Measurements from ENCODE around the gene VPS37B. TPM values are rescaled to one million over a fixed set of nuclear protein-coding genes. Genes with fewer than 3 reads are reported as not detected.

The VPS37B gene
- total RNA-seq, 1 experiment from 2014 or later = 12.3 TPM

DNA sequence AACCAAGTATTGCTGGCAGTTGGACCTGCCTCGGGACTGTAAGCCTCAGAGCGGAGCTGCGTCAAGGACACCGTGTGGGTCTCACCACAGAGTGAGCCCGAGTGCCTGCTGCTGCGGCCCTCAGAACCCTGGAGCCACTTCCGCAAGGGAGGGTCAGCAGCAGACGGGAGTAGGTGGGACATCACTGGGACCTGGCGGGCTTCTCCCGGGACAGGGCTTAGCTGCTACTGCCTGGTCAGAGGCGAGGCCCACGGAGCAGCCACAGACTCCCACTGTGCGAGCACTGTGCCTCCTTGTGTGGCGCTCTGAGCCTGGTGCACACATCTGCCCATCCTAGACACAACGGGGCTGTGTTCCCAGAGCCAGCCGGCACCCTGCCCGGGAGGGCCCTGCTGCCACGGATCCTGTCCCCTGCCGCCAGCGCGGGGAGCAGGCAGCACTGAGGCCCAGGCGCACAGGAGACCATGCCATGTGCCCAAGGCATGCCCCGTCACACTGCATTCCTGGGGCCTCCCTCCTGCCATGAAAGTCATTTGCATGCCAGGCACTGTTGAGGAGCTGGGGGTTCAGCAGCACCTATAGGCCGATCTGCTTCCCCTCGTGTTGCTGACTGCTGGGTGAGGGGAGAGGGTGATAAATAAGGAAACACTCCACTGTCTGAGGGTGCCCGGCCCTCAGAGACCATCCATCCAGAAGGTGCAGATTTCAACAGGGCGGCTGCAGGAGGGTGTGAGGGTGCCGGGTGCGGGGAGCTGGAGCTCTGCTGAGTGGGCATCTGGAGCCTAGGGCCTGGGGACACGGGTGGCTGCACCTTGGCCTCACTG, 50.7 kb downstream of the VPS37B start:
- no peaks in the 10 kb centered on the region for H3K79me2 ChIP-seq (ENCODE audit: insufficient read depth, low read length)
- H4K91ac ChIP-seq (ENCODE audit: insufficient read length, low read depth, low read length) = no peak overlapping the region
- no peak overlapping the region for H3K9ac ChIP-seq (ENCODE audit: extremely low read depth, insufficient read length, low read length)
- Mint-ChIP-seq H3K27ac (no peak overlapping the region; a peak in 1 of 7 replicates), H3K36me3 (ENCODE audit: insufficient read depth in 1 of 3, low read depth in 3 of 3) (no peaks in the 10 kb centered on the region; a peak in 1 of 7 replicates), H3K9me3 (0 out of 5 replicates have a peak, but pooled peaks cover 0 to 2% of the 10 kb centered on the region in 2 experiments), H3K4me1 (peaks cover 19% of the 10 kb centered on the region in 2 experiments), H3K27me3 (ENCODE audit: low read depth) (peaks cover 17% of the 10 kb centered on the region), H3K4me3 (no peak overlapping the region)
- H3K23me2 ChIP-seq (ENCODE audit: insufficient read length, low read depth, low read length, poor library complexity, severe bottlenecking) = no peaks in the 10 kb centered on the region
- no peak overlapping the region for H4K5ac ChIP-seq (ENCODE audit: insufficient read length, low read depth, low read length)
- no peaks in the 10 kb centered on the region for H3K4me1 ChIP-seq (ENCODE audit: insufficient read depth, low read length)
- TF ChIP-seq CTCF (conservative IDR thresholded peaks at IDR 0.05) = no peak
- WGBS (ENCODE audit: extremely low coverage, insufficient read length, low lambda C conversion rate) = no CpG with 5 or more reads among the region's 30 CpGs
- no peak overlapping the region for H2BK5ac ChIP-seq (ENCODE audit: insufficient read length, low read length)
- no peak overlapping the region for H2AK5ac ChIP-seq (ENCODE audit: insufficient read length, low read length)
- no peak overlapping the region for H3K14ac ChIP-seq (ENCODE audit: insufficient read depth, low read length)
- H2BK120ac ChIP-seq (ENCODE audit: low read depth, low read length, poor library complexity, severe bottlenecking) = no peak overlapping the region
- H3K23ac ChIP-seq (ENCODE audit: insufficient read length, low read depth, low read length) = no peak overlapping the region
- peak; percentile 43 for DNase-seq
- no peak overlapping the region for H3T11ph ChIP-seq (ENCODE audit: low read length)
- H3K56ac ChIP-seq (ENCODE audit: insufficient read length, low read depth, low read length) = no peak overlapping the region
- H3K4ac ChIP-seq (ENCODE audit: low read depth, low read length) = no peak overlapping the region
- no peak overlapping the region for H3K27ac ChIP-seq (ENCODE audit: insufficient read length, low read depth, low read length)
- no peaks in the 10 kb centered on the region for H4K20me1 ChIP-seq (ENCODE audit: control insufficient read depth, insufficient read depth, insufficient read length)
- no peak overlapping the region for H2BK20ac ChIP-seq (ENCODE audit: low read depth, low read length, poor library complexity, severe bottlenecking)
- no peak overlapping the region for H2BK12ac ChIP-seq (ENCODE audit: insufficient read length, low read depth, low read length)
- H2AFZ ChIP-seq (ENCODE audit: low read length) = no peak overlapping the region
- H3K9me3 ChIP-seq (ENCODE audit: control insufficient read depth, low read depth, low read length) = no peaks in the 10 kb centered on the region
- no peak overlapping the region for H2BK15ac ChIP-seq (ENCODE audit: low read depth, low read length)
- no peaks in the 10 kb centered on the region for H3K79me1 ChIP-seq (ENCODE audit: insufficient read depth, low read depth, low read length, poor library complexity, severe bottlenecking)
- H3K27me3 ChIP-seq (ENCODE audit: insufficient read depth, low read length) = no peaks in the 10 kb centered on the region
- no peak overlapping the region for H3K18ac ChIP-seq (ENCODE audit: insufficient read length, low read depth, low read length)
- no peak overlapping the region for H3K4me2 ChIP-seq (ENCODE audit: insufficient read depth, insufficient read length, low read length)
- no peak overlapping the region for H4K8ac ChIP-seq (replicated peaks; ENCODE audit: insufficient read length, low read depth, low read length)
